ENCODE results near the gene ZHX3. TPM values are rescaled to one million over a fixed set of nuclear protein-coding genes. Genes with fewer than 3 reads are reported as not detected.

The ZHX3 gene
- total RNA-seq, 1 donor from 2014 or later = 14.5 TPM

DNA sequence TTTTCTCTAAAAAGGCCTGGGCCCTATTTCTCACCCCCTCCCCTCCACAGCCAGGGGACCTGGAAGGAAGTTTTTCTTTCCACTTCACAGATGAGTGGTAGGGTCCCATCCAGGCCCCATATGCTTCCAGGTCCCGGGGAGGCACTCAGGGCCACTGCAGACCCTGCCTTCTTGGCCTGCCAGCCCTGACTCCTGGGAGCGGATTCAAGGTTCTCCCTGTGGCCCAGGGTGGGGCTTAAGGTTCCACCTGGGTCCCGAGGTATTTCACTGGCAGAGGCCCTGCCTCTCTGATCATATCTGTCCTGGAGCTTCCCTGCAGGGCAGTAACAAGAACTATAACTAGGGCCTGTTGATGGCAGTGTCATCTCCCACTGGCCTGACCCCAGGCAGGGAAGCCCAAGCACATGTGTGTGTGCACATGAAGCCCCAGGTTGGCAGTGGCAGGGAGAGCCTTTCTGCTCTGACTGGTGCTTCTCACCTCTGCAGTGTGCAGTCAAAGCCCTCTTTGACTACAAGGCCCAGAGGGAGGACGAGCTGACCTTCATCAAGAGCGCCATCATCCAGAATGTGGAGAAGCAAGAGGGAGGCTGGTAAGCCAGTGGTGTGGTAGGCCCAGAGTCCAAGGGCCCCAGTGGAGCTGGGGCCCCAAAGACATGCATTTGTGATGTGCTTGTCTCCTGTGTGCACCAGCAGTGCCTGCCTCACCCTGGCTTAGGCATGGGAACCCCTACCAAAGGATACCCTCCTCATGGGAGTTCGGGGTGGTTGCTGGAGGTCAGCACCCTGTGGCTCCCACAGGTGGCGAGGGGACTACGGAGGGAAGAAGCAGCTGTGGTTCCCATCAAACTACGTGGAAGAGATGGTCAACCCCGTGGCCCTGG is 149.0 kb downstream of the ZHX3 start:
- H3K36me3 ChIP-seq (ENCODE audit: control insufficient read depth, insufficient read depth, low read length) = peaks cover 48% of the 10 kb centered on the region
- FAIRE-seq (no peak), DNase-seq (ENCODE audit: low read depth) (no peak)
- H3K4me3 ChIP-seq (ENCODE audit: low read depth, low read length) = no peak overlapping the region
- no peaks in the 10 kb centered on the region for H3K27me3 ChIP-seq (ENCODE audit: control insufficient read depth, insufficient read depth, low read length)
- TF ChIP-seq, protein P1, sequence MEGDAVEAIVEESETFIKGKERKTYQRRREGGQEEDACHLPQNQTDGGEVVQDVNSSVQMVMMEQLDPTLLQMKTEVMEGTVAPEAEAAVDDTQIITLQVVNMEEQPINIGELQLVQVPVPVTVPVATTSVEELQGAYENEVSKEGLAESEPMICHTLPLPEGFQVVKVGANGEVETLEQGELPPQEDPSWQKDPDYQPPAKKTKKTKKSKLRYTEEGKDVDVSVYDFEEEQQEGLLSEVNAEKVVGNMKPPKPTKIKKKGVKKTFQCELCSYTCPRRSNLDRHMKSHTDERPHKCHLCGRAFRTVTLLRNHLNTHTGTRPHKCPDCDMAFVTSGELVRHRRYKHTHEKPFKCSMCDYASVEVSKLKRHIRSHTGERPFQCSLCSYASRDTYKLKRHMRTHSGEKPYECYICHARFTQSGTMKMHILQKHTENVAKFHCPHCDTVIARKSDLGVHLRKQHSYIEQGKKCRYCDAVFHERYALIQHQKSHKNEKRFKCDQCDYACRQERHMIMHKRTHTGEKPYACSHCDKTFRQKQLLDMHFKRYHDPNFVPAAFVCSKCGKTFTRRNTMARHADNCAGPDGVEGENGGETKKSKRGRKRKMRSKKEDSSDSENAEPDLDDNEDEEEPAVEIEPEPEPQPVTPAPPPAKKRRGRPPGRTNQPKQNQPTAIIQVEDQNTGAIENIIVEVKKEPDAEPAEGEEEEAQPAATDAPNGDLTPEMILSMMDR (IDR thresholded peaks at IDR 0.05; ENCODE audit: insufficient read depth, low read length, severe bottlenecking) = no peak

DNA sequence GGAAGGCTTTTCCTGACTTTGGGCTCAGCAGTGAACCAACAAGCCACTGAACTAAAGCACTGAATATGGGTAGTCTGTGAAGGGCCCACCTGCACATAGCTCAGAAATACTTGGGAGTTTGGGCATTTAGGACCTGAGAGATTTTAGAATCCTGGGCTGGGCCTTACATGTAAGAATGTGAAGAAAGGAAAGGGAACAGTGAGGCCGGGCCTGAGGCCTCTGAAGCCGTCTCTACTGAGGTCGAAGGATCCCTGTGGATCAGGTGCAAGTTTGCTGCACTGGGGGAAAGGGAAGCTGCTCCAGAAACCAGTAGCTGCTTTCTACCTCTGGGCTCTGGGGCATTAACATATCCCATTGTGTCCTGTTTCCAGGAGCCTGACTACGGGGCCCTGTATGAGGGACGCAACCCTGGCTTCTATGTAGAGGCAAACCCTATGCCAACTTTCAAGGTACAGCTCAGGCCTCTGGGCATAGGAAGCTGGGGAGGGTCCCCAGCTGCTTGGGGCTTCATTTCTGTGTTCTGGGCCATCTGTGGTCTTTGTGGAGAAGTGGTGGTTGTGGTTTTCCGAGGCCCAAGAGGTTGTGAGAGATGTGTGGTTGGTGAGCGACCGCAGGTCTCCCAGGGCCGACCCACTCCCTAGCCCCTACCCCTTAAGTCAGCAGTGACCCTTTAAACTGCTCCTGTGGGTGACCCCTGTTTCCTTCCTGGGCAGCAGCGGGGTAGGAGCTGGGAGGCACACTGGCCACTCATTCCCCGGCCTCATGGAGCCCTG is 149.9 kb downstream of the ZHX3 start:
- DNase-seq (ENCODE audit: low read depth) = no peak
- Histone ChIP-seq H3K27me3 (ENCODE audit: control insufficient read depth, insufficient read depth, low read length) (no peaks in the 10 kb centered on the region), H3K4me3 (ENCODE audit: low read depth, low read length) (no peak overlapping the region), H3K36me3 (ENCODE audit: control insufficient read depth, insufficient read depth, low read length) (peaks cover 52% of the 10 kb centered on the region)
- FAIRE-seq = no peak
- TF ChIP-seq, protein P1 (IDR thresholded peaks at IDR 0.05; ENCODE audit: insufficient read depth, low read length, severe bottlenecking) = no peak

DNA sequence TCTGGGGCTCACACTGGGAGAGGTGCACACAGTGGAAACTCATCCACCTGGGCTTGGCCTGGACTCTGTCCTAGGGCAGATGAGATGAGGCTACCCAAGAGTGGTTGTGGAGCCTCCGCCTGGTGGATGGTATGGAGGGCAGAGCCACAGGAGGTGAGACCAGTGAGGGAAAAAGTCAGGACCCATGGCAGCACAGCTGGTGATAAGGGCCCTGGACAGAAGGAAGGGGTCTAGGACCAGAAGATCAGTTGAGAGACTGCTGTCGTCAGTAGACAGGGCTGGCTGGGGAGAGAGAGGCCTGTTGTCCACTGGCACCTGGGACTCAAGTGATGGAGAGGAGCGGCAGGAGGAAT is 150.4 kb downstream of the ZHX3 start:
- H3K36me3 ChIP-seq (ENCODE audit: control insufficient read depth, insufficient read depth, low read length) = peaks cover 53% of the 10 kb centered on the region

DNA sequence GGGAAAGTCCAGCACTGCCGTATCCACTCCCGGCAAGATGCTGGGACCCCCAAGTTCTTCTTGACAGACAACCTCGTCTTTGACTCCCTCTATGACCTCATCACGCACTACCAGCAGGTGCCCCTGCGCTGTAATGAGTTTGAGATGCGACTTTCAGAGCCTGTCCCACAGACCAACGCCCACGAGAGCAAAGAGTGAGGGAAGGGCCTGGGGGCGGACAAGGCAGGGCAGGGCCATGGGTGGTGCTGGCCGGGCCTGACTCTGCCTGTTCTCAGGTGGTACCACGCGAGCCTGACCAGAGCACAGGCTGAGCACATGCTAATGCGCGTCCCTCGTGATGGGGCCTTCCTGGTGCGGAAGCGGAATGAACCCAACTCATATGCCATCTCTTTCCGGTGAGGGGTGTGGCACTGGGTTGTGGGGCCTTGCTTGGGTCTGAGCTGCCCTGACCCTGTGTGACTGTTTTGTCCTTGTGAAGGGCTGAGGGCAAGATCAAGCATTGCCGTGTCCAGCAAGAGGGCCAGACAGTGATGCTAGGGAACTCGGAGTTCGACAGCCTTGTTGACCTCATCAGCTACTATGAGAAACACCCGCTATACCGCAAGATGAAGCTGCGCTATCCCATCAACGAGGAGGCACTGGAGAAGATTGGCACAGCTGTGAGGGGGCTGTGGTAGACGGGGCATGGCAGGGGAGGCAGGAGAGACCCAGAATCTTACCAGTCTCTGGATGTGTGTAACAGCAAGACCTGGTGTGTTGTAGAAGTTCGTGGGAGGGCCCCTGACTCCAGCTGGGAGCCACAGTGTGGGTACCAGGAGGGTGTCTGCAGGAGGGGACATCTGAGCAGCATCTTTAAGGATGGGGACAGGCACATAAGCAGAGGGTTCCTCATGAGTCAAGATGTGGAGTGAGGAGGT is 151.1 kb downstream of the ZHX3 start:
- TF ChIP-seq, protein P1 (IDR thresholded peaks at IDR 0.05; ENCODE audit: insufficient read depth, low read length, severe bottlenecking) = no peak
- peaks cover 51% of the 10 kb centered on the region for H3K36me3 ChIP-seq (ENCODE audit: control insufficient read depth, insufficient read depth, low read length)
- peak; percentile 52 for FAIRE-seq
- no peak overlapping the region for H3K4me3 ChIP-seq (ENCODE audit: low read depth, low read length)
- no peak for DNase-seq (ENCODE audit: low read depth)
- H3K27me3 ChIP-seq (ENCODE audit: control insufficient read depth, insufficient read depth, low read length) = no peaks in the 10 kb centered on the region

More for the DNA sequence above, 150.4 kb downstream of the ZHX3 start:
- no peaks in the 10 kb centered on the region for H3K27me3 ChIP-seq (ENCODE audit: control insufficient read depth, insufficient read depth, low read length)
- TF ChIP-seq, protein P1 (IDR thresholded peaks at IDR 0.05; ENCODE audit: insufficient read depth, low read length, severe bottlenecking) = no peak
- no peak overlapping the region for H3K4me3 ChIP-seq (ENCODE audit: low read depth, low read length)
- DNase-seq (ENCODE audit: low read depth) = no peak
- FAIRE-seq = no peak

DNA sequence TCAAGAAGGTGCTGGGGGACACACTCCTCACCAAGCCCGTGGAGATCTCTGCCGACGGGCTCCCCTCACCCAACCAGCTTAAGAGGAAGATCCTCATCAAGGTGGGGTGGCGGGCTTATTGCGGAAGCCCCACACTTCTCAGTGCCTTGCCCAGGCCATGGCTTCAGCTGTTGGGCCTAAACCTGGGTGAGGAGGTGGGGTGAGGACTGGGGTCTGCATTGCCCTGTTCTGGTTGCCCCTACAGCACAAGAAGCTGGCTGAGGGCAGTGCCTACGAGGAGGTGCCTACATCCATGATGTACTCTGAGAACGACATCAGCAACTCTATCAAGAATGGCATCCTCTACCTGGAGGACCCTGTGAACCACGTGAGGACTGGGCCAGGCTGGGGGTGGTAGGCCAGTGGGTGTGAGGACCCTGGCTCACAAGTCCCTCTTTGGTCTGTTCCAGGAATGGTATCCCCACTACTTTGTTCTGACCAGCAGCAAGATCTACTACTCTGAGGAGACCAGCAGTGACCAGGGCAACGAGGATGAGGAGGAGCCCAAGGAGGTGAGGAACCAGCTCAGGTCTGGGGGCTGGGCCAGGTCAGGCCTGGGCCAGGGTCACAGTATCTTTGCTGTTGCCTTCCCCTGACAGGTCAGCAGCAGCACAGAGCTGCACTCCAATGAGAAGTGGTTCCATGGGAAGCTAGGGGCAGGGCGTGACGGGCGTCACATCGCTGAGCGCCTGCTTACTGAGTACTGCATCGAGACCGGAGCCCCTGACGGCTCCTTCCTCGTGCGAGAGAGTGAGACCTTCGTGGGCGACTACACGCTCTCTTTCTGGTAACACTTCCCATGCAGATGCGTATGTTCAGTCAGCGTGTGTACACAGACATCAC is 152.3 kb downstream of the ZHX3 start:
- DNase-seq (ENCODE audit: low read depth) (no peak), FAIRE-seq (peak; percentile 28)
- Histone ChIP-seq H3K36me3 (ENCODE audit: control insufficient read depth, insufficient read depth, low read length) (peaks cover 55% of the 10 kb centered on the region), H3K4me3 (ENCODE audit: low read depth, low read length) (no peak overlapping the region), H3K27me3 (ENCODE audit: control insufficient read depth, insufficient read depth, low read length) (no peaks in the 10 kb centered on the region)
- TF ChIP-seq, protein P1 (IDR thresholded peaks at IDR 0.05; ENCODE audit: insufficient read depth, low read length, severe bottlenecking) = no peak
